KMS-11 (cell line): ENCODE data around the gene GNG7.
"Not testable (repeated sequence)": the region's sequence is repeated elsewhere in the genome, so short reads cannot be mapped to it uniquely, and the experiment has no call there.

Source experiments
- H2AFZ ChIP-seq: fragments of 200-600 bp; sonication (generic); 2 replicates; pipeline ENCODE4 v1.6.1; 2016; ENCODE audit warnings: antibody characterized with exemption, mixed run types, low read depth
- H3K27ac ChIP-seq: fragments of 200-600 bp; sonication (generic); 2 replicates; pipeline ENCODE4 v1.6.1; 2016; ENCODE audit warnings: mild to moderate bottlenecking, mixed run types
- H3K27me3 ChIP-seq: fragments of 200-600 bp; sonication (generic); 2 replicates; pipeline ENCODE4 v1.6.1; 2017; ENCODE audit warnings: mild to moderate bottlenecking, low read depth, mixed run types, moderate library complexity; ENCODE audit not compliant: insufficient read depth
- H3K36me3 ChIP-seq: fragments of 200-600 bp; sonication (generic); 2 replicates; pipeline ENCODE4 v1.6.1; 2017; ENCODE audit warnings: mild to moderate bottlenecking, mixed run types; ENCODE audit not compliant: insufficient read depth
- H3K4me1 ChIP-seq: fragments of 200-600 bp; sonication (generic); 2 replicates; pipeline ENCODE4 v1.6.1; 2016; ENCODE audit warnings: mild to moderate bottlenecking, low read depth, mixed run types; ENCODE audit not compliant: poor library complexity, severe bottlenecking
- H3K4me2 ChIP-seq: fragments of 200-600 bp; sonication (generic); 2 replicates; pipeline ENCODE4 v1.7.0; 2016; ENCODE audit warnings: mild to moderate bottlenecking, mixed run types
- H3K4me3 ChIP-seq: fragments of 200-600 bp; sonication (generic); IDR thresholded peaks from 2 replicates; pipeline ENCODE4 v1.6.1; 2017; ENCODE audit warnings: low read depth, low read length, mixed read lengths; ENCODE audit not compliant: insufficient read depth
- H3K79me2 ChIP-seq: fragments of 200-600 bp; sonication (generic); 2 replicates; pipeline ENCODE4 v1.6.1; 2016; ENCODE audit warnings: low read depth, mixed run types; ENCODE audit not compliant: insufficient read depth
- H3K9ac ChIP-seq: fragments of 200-600 bp; sonication (generic); 2 replicates; pipeline ENCODE4 v1.6.1; 2016; ENCODE audit warnings: mild to moderate bottlenecking, mixed run types
- H4K20me1 ChIP-seq: fragments of 200-600 bp; sonication (generic); 2 replicates; pipeline ENCODE4 v1.6.1; 2016; ENCODE audit warnings: mild to moderate bottlenecking, mixed run types; ENCODE audit not compliant: insufficient read depth
- TF ChIP-seq, protein P1 (sequence below): fragments of 200-600 bp; sonication (generic); conservative IDR thresholded peaks from 2 replicates; pipeline ENCODE4 v1.6.1; 2017; ENCODE audit warnings: low read depth, mild to moderate bottlenecking, antibody characterized with exemption, low read length, moderate library complexity, mixed read lengths

Gene GNG7

DNA sequence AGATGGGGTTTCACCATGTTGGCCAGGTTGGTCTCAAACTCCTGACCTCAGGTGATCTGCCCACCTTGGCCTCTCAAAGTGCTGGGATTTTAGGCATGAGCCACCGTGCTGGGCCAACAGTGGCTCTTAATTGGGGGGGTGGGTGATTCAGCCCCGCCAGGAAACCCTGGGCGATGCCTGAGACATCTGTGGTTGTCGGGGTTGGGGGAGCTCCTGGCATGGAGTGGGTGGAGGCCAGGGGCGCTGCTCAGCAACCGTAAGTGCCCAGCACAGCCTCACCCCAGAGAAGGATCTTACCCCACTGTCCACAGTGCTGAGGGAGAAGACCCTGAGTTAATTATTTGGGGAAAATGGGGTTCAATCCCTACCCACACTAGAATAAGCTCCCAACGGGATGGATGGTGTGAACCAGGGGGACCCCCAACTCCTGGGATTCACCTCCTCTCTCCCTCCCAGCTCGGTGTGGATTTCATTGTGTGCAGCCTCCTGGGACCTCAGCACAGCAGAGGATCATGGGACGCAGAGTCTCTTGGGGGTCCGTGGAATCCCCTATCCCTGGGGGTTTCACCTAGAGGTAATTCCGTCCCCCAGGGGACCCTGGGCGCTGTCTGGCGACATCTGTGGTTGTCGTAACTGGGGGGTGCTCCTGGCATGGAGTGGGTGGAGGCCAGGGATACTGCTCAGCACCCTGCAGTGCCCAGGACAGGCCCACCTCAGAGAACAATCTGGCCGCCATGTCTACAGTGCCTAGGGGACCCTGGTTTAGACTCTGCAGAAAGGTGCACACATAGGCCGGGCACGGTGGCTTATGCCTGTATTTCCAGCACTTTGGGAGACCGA, 157.7 kb downstream of the GNG7 start:
- no peak overlapping the region for H3K9ac ChIP-seq
- H3K27ac ChIP-seq: no peak overlapping the region
- H3K4me1 ChIP-seq: no peaks in the 10 kb centered on the region
- no peak overlapping the region for H2AFZ ChIP-seq
- no peaks in the 10 kb centered on the region for H3K79me2 ChIP-seq
- H3K4me3 ChIP-seq: no peak overlapping the region
- no peaks in the 10 kb centered on the region for H3K36me3 ChIP-seq
- H4K20me1 ChIP-seq: no peaks in the 10 kb centered on the region
- no peak overlapping the region for H3K4me2 ChIP-seq
- TF ChIP-seq, protein P1, sequence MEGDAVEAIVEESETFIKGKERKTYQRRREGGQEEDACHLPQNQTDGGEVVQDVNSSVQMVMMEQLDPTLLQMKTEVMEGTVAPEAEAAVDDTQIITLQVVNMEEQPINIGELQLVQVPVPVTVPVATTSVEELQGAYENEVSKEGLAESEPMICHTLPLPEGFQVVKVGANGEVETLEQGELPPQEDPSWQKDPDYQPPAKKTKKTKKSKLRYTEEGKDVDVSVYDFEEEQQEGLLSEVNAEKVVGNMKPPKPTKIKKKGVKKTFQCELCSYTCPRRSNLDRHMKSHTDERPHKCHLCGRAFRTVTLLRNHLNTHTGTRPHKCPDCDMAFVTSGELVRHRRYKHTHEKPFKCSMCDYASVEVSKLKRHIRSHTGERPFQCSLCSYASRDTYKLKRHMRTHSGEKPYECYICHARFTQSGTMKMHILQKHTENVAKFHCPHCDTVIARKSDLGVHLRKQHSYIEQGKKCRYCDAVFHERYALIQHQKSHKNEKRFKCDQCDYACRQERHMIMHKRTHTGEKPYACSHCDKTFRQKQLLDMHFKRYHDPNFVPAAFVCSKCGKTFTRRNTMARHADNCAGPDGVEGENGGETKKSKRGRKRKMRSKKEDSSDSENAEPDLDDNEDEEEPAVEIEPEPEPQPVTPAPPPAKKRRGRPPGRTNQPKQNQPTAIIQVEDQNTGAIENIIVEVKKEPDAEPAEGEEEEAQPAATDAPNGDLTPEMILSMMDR: no peak
- H3K27me3 ChIP-seq: no peaks in the 10 kb centered on the region

DNA sequence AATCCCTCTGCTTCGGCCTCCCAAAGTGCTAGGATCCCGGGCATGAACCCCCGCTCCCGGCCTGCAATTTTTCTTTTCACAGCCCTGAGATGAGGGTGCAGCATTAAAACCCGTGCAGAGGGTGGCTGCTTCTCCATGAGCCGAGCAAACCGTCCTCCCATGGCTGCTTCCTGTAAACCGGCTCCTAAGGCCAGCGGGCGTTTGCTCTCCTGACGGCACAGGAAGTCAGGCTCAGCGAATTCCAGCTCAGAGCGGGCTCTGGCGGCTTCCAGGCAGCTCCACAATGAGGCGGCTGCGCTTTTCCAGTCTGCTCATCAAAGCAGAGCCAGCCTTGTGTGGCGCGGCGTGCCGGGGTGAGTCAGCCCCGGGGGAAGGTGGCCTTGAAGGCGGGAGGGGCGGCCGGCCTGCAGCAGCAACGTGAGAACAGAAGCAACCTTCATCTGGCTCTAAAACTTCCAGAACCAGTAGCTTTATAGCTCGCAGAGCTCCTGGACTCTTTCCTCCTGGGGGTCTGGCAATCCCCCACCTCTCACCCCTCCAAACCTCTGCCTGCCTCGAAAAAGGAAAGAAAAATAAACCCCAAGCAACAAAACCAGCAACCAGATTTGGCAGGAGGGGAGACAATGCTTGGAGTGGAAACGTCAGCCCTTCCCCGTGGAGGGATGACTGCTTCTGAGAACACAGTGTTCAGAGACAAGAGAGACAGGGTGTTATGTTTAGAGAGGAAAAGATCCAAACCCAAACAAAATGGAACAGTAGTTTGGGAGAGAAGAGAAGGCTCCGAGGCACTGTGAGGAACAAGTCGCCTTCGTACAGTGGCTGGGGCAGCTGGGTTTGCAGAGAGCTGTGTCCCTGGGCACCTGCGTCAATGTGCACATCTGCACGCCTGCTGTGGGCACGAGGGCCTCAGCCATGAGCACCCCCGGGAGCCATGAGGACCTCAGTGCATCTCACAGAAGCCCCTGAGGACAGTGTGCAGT, 158.7 kb downstream of the GNG7 start:
- no peak overlapping the region for H3K9ac ChIP-seq
- H3K27me3 ChIP-seq: no peaks in the 10 kb centered on the region
- H3K27ac ChIP-seq: no peak overlapping the region
- no peak overlapping the region for H2AFZ ChIP-seq
- H3K4me1 ChIP-seq: no peaks in the 10 kb centered on the region
- H3K79me2 ChIP-seq: no peaks in the 10 kb centered on the region
- no peak overlapping the region for H3K4me2 ChIP-seq
- TF ChIP-seq, protein P1: no peak
- H3K4me3 ChIP-seq: no peak overlapping the region
- H3K36me3 ChIP-seq: no peaks in the 10 kb centered on the region
- H4K20me1 ChIP-seq: no peaks in the 10 kb centered on the region

DNA sequence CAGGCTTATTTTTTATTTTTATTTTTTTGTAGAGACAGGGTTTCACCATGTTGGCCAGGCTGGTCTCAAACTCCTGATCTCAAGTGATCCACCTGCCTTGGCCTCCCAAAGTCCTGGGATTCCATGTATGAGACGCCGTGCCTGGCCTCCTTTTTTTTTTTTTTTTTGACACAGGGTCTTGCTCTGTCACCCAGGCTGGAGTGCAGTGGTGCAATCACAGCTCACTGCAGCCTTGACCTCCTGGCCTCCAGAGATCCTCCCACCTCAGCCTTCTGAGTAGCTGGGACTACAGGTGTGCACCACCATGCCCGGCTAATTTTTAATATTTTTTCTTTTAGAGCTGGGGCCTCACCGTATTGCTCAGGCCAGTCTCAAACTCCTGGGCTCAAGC, 159.4 kb downstream of the GNG7 start:
- H3K4me3 ChIP-seq, H4K20me1 ChIP-seq, H3K36me3 ChIP-seq, H3K4me2 ChIP-seq, H3K9ac ChIP-seq, H2AFZ ChIP-seq, H3K27me3 ChIP-seq, H3K4me1 ChIP-seq, H3K27ac ChIP-seq, H3K79me2 ChIP-seq: not testable (repeated sequence)

DNA sequence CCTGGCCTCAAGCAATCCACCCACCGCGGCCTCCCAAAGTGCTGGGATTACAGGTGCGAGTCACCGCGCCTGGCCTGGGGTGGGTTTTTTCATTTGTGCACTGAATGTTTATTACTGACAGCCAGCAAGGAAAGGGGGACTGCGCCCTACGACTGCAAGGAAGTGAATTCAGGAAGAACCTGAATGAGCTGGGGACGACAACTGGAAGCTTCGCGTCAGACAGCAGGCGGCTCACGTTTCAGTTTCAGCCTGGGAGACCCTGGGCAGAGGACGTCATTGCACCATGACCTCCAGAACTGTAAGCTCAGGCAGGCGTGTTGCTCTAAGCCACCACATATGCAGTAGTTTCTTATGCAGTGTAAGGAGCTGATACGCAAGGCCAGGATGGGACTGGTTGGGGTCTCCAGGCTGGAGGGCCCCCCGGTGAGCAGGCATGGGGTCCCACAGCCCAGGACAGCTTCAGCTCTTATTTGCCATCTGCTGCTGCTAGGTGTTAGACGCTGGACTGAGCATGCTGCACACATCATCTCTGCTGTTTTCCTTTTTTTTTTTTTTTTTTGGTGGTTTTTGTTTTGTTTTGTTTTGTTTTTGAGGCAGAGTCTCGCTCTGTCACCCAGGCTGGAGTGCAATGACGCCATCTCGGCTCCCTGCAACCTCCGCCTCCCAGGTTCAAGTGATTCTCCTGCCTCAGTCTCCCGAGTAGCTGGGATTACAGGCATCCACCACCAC, 160.0 kb downstream of the GNG7 start:
- H3K4me3 ChIP-seq: no peak overlapping the region
- H3K27ac ChIP-seq: no peak overlapping the region
- TF ChIP-seq, protein P1: no peak
- H3K4me2 ChIP-seq: no peak overlapping the region
- H3K4me1 ChIP-seq: no peaks in the 10 kb centered on the region
- H3K79me2 ChIP-seq: no peaks in the 10 kb centered on the region
- H4K20me1 ChIP-seq: no peaks in the 10 kb centered on the region
- no peaks in the 10 kb centered on the region for H3K36me3 ChIP-seq
- H2AFZ ChIP-seq: no peak overlapping the region
- no peak overlapping the region for H3K9ac ChIP-seq
- no peaks in the 10 kb centered on the region for H3K27me3 ChIP-seq
